ENCODE measurements around the gene JAKMIP2.

DNA sequence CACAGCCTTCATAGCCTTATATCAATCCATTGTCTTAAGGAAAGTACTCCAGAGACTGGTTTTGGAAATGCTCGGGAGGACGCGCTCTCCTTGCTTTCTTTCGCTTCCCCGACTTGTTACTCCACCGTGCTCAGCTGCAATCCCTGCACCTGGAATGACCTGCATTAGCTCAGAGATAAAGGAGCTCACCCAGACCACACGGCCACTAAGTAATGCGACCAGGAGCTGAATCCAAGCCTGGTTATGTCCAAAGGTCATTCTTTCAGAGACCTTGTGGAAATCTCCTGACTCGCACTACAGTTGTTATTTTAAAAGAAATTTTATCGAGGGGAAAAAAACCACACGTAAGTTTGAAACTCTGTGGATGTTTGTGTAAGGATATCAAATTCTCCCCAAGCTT lies 137.3 kb downstream of the JAKMIP2 start:
- TF ChIP-seq, protein P1, sequence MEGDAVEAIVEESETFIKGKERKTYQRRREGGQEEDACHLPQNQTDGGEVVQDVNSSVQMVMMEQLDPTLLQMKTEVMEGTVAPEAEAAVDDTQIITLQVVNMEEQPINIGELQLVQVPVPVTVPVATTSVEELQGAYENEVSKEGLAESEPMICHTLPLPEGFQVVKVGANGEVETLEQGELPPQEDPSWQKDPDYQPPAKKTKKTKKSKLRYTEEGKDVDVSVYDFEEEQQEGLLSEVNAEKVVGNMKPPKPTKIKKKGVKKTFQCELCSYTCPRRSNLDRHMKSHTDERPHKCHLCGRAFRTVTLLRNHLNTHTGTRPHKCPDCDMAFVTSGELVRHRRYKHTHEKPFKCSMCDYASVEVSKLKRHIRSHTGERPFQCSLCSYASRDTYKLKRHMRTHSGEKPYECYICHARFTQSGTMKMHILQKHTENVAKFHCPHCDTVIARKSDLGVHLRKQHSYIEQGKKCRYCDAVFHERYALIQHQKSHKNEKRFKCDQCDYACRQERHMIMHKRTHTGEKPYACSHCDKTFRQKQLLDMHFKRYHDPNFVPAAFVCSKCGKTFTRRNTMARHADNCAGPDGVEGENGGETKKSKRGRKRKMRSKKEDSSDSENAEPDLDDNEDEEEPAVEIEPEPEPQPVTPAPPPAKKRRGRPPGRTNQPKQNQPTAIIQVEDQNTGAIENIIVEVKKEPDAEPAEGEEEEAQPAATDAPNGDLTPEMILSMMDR (IDR thresholded peaks at IDR 0.05 in 2 of 3, conservative IDR thresholded peaks at IDR 0.05 in 1 of 3; ENCODE audit: borderline replicate concordance in 1 of 3, insufficient read depth in 1 of 3, low read depth in 2 of 3, low read length in 2 of 3) = no peak
- TF ChIP-seq POLR2AphosphoS5 (IDR thresholded peaks at IDR 0.05; ENCODE audit: low read depth, low read length) (no peak), YY1 (IDR thresholded peaks at IDR 0.05; ENCODE audit: extremely low read depth, insufficient replicate concordance, low read depth, low read length) (no peak), SIN3A (IDR thresholded peaks at IDR 0.05; ENCODE audit: low read depth) (no peak)

Data from HCT116 (cell line).